Stimulated activated CD4-positive, alpha-beta T cell treated with anti-CD3 and anti-CD28 coated beads, Interleukin-2, amount 100 ng/mL, for 24 hours (primary cell): ENCODE measurements around the gene EPHA1.
A peak's percentile ranks its signal among the peaks of the same experiment; 100 is the strongest.

Experiments
- DNase-seq, 2 donors: peaks; one replicate each; pipeline ENCODE4 v3.0.0-alpha.2; 2020

The EPHA1 gene

GRCh38 chr7:143387156-143387975 is 21.3 kb downstream of the EPHA1 start:
- DNase-seq, result no peak

GRCh38 chr7:143385891-143386781 is 22.5 kb downstream of the EPHA1 start:
- peak in 1 of 2 donors; percentile 21 for DNase-seq

- no peak for DNase-seq
These were observed 23.7 kb downstream of the EPHA1 start for GRCh38 chr7:143384661-143385631.

- no peak for DNase-seq
These were observed 24.5 kb downstream of the EPHA1 start for GRCh38 chr7:143384148-143384547.

GRCh38 chr7:143383642-143383957 is 25.1 kb downstream of the EPHA1 start:
- DNase-seq, result no peak

GRCh38 chr7:143382791-143383641 is 25.6 kb downstream of the EPHA1 start:
- no peak for DNase-seq

GRCh38 chr7:143382126-143382790 is 26.4 kb downstream of the EPHA1 start:
- DNase-seq, result no peak

GRCh38 chr7:143381427-143382125 is 27.1 kb downstream of the EPHA1 start:
- peak in 1 of 2 donors; percentile 35 for DNase-seq

GRCh38 chr7:143380646-143381426 is 27.8 kb downstream of the EPHA1 start, which contains the start of gene ZYX:
Gene ZYX, plus strand, starts transcription at chr7:143381345. Its CDS starts 227 bp downstream, at chr7:143381572.
- DNase-seq, result peak; percentile 86 to 91

- peak; percentile 90 to 91 for DNase-seq
These were observed 28.4 kb downstream of the EPHA1 start for GRCh38 chr7:143380260-143380645.

- no peak for DNase-seq
These were observed 28.9 kb downstream of the EPHA1 start for GRCh38 chr7:143379611-143380259.

GRCh38 chr7:143376396-143376795 is 32.3 kb downstream of the EPHA1 start:
- DNase-seq, result no peak

- no peak for DNase-seq
These were observed 33.2 kb downstream of the EPHA1 start for GRCh38 chr7:143375298-143376034.

GRCh38 chr7:143374561-143374960 is 34.1 kb downstream of the EPHA1 start:
- DNase-seq, result no peak

GRCh38 chr7:143373255-143373794 is 35.3 kb downstream of the EPHA1 start:
- no peak for DNase-seq

- peak; percentile 48 to 50 for DNase-seq
These were observed 36.6 kb downstream of the EPHA1 start for GRCh38 chr7:143372070-143372469.

- DNase-seq, result no peak
These were observed 38.7 kb downstream of the EPHA1 start for GRCh38 chr7:143369678-143370651.
